NT2/D1 (cell line): ENCODE measurements around the gene NR0B2.

Experiments
- YY1 ChIP-seq: IDR thresholded peaks from 2 replicates; pipeline ENCODE4 v1.6.1; 2011; ENCODE audit not compliant: insufficient read length, insufficient read depth
- ZNF274 ChIP-seq: IDR thresholded peaks from 2 replicates; pipeline ENCODE4 v1.6.1; 2011; ENCODE audit warnings: mild to moderate bottlenecking, low read depth, low read length

DNA sequence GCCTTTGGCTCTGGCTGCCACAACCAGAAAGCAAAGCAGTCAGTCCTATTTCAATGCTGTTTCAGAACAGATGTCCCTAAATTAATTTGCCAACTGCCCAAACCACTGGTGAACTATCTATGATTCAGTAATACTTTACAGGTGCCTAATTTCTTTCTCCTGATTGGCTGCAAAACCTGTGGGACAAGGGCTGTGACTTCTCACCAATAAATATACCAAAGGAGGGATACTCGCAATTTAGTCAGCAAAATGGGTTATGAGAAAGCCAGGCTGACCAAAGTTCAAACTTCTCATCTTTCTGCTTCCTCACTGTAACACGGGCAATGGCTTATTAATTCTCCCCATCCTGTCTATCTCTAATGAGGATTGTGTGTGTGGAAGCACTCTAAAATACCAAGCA lies 36.4 kb downstream of the NR0B2 start:
- TF ChIP-seq ZNF274, result no peak
- no peak for TF ChIP-seq YY1
